Stomach smooth muscle (tissue), 2 donors: ENCODE data around the gene NUP214.

Experiments
- H3K27ac ChIP-seq: one replicate; pipeline ENCODE4 v1.7.0; 2013; ENCODE audit warnings: mild to moderate bottlenecking, low read length, inconsistent platforms
- H3K27me3 ChIP-seq, 2 donors: one replicate each; pipeline ENCODE4 v1.7.0; 2013; ENCODE audit warnings: low read length in 2 of 2; ENCODE audit not compliant: insufficient read depth in 2 of 2, control insufficient read depth in 1 of 2
- H3K36me3 ChIP-seq, 2 donors: one replicate each; pipeline ENCODE4 v1.7.0; 2013; ENCODE audit warnings: low read length in 2 of 2; ENCODE audit not compliant: control insufficient read depth in 2 of 2, insufficient read depth in 2 of 2
- H3K4me1 ChIP-seq: one replicate; pipeline ENCODE4 v1.7.0; 2013; ENCODE audit warnings: low read length; ENCODE audit not compliant: control insufficient read depth, insufficient read depth
- H3K4me3 ChIP-seq, 2 donors: one replicate each; pipeline ENCODE4 v1.7.0; 2013; ENCODE audit warnings: low read length in 2 of 2
- H3K9ac ChIP-seq, 2 donors: one replicate each; pipeline ENCODE4 v1.7.0; 2013; ENCODE audit warnings: low read length in 2 of 2, mild to moderate bottlenecking in 1 of 2
- H3K9me3 ChIP-seq, 2 donors: one replicate each; pipeline ENCODE4 v1.7.0; 2013; ENCODE audit warnings: low read length in 2 of 2; ENCODE audit not compliant: control insufficient read depth in 2 of 2
- donor health status: healthy.
- donor health status: Pancreatic carcinoma.

Gene NUP214

GRCh38 chr9:131218370-131218769 lies 93.0 kb downstream of the NUP214 start:
- Histone ChIP-seq H3K4me3 (no peak overlapping the region), H3K27ac (no peak overlapping the region), H3K9me3 (no peaks in the 10 kb centered on the region), H3K27me3 (no peaks in the 10 kb centered on the region), H3K9ac (no peak overlapping the region), H3K4me1 (peaks cover 11% of the 10 kb centered on the region), H3K36me3 (peaks cover 2 to 14% of the 10 kb centered on the region in 2 donors)

GRCh38 chr9:131220485-131220884 lies 95.1 kb downstream of the NUP214 start:
- no peaks in the 10 kb centered on the region for H3K27me3 ChIP-seq
- H3K27ac ChIP-seq: no peak overlapping the region
- peaks cover 8% of the 10 kb centered on the region for H3K4me1 ChIP-seq
- no peaks in the 10 kb centered on the region for H3K9me3 ChIP-seq
- no peak overlapping the region for H3K4me3 ChIP-seq
- H3K9ac ChIP-seq: no peak overlapping the region
- H3K36me3 ChIP-seq: peaks cover 0 to 13% of the 10 kb centered on the region in 2 donors

GRCh38 chr9:131222460-131222859 lies 97.1 kb downstream of the NUP214 start:
- H3K36me3 ChIP-seq: peaks cover 0 to 15% of the 10 kb centered on the region in 2 donors

GRCh38 chr9:131226226-131226625 lies 100.8 kb downstream of the NUP214 start:
- Histone ChIP-seq H3K9me3 (no peaks in the 10 kb centered on the region), H3K4me3 (no peak overlapping the region), H3K36me3 (peaks cover 6 to 25% of the 10 kb centered on the region in 2 donors), H3K4me1 (peaks cover 7% of the 10 kb centered on the region), H3K27ac (no peak overlapping the region), H3K9ac (no peak overlapping the region), H3K27me3 (no peaks in the 10 kb centered on the region)

More at GRCh38 chr9:131222460-131222859, 97.1 kb downstream of the NUP214 start:
- Histone ChIP-seq H3K9ac (no peak overlapping the region), H3K27ac (no peak overlapping the region), H3K9me3 (no peaks in the 10 kb centered on the region), H3K27me3 (no peaks in the 10 kb centered on the region), H3K4me1 (peaks cover 12% of the 10 kb centered on the region), H3K4me3 (no peak overlapping the region)

GRCh38 chr9:131227112-131227958 lies 101.9 kb downstream of the NUP214 start:
- Histone ChIP-seq H3K36me3 (peaks cover 14 to 33% of the 10 kb centered on the region in 2 donors), H3K27ac (no peak overlapping the region), H3K27me3 (no peaks in the 10 kb centered on the region)

GRCh38 chr9:131227959-131228460 lies 102.6 kb downstream of the NUP214 start:
- Histone ChIP-seq H3K4me1 (peaks cover 7% of the 10 kb centered on the region), H3K27me3 (no peaks in the 10 kb centered on the region), H3K27ac (no peak overlapping the region), H3K4me3 (no peak overlapping the region), H3K9ac (no peak overlapping the region), H3K9me3 (no peaks in the 10 kb centered on the region), H3K36me3 (peaks cover 14 to 32% of the 10 kb centered on the region in 2 donors)

More at GRCh38 chr9:131227112-131227958, 101.9 kb downstream of the NUP214 start:
- Histone ChIP-seq H3K4me1 (peaks cover 7% of the 10 kb centered on the region), H3K9ac (no peak overlapping the region), H3K9me3 (no peaks in the 10 kb centered on the region), H3K4me3 (no peak overlapping the region)

GRCh38 chr9:131228988-131229387 lies 103.6 kb downstream of the NUP214 start:
- Histone ChIP-seq H3K9me3 (no peaks in the 10 kb centered on the region), H3K4me3 (no peak overlapping the region), H3K4me1 (peaks cover 7% of the 10 kb centered on the region), H3K27me3 (no peaks in the 10 kb centered on the region), H3K27ac (no peak overlapping the region), H3K9ac (no peak overlapping the region), H3K36me3 (peaks cover 18 to 41% of the 10 kb centered on the region in 2 donors)

GRCh38 chr9:131233556-131233955 lies 108.2 kb downstream of the NUP214 start:
- Histone ChIP-seq H3K36me3 (peaks cover 26 to 48% of the 10 kb centered on the region in 2 donors), H3K27me3 (no peaks in the 10 kb centered on the region), H3K4me1 (peaks cover 9% of the 10 kb centered on the region), H3K4me3 (no peak overlapping the region), H3K9me3 (no peaks in the 10 kb centered on the region), H3K9ac (no peak overlapping the region), H3K27ac (no peak overlapping the region)

- no peak overlapping the region for H3K27ac ChIP-seq
- H3K27me3 ChIP-seq: no peaks in the 10 kb centered on the region
- no peak overlapping the region for H3K4me3 ChIP-seq
- no peaks in the 10 kb centered on the region for H3K9me3 ChIP-seq
- H3K36me3 ChIP-seq: peaks cover 26 to 46% of the 10 kb centered on the region in 2 donors
- H3K9ac ChIP-seq: no peak overlapping the region
- H3K4me1 ChIP-seq: peaks cover 12% of the 10 kb centered on the region
Measured at GRCh38 chr9:131233995-131234394, 108.6 kb downstream of the NUP214 start.

- Histone ChIP-seq H3K9me3 (no peaks in the 10 kb centered on the region), H3K9ac (no peak overlapping the region), H3K27me3 (peaks cover 0 to 3% of the 10 kb centered on the region in 2 donors), H3K4me3 (no peak overlapping the region), H3K36me3 (peaks cover 23 to 37% of the 10 kb centered on the region in 2 donors), H3K27ac (no peak overlapping the region), H3K4me1 (peaks cover 12% of the 10 kb centered on the region)
Measured at GRCh38 chr9:131234799-131235479, 109.6 kb downstream of the NUP214 start.
